OCI-LY1 (cell line): ENCODE measurements around the gene HDAC2.
"Not testable (repeated sequence)": the region's sequence is repeated elsewhere in the genome, so short reads cannot be mapped to it uniquely, and the experiment has no call there.

Source experiments
- H2AFZ ChIP-seq: fragments of 200-600 bp; sonication (generic), shearing (Covaris generic); 2 replicates; pipeline ENCODE4 v1.6.0; 2014; ENCODE audit warnings: antibody characterized with exemption, mild to moderate bottlenecking, low read length
- H3F3A ChIP-seq: fragments of 200-600 bp; sonication (generic), shearing (Covaris generic); 2 replicates; pipeline ENCODE4 v1.6.0; 2014; ENCODE audit warnings: mild to moderate bottlenecking, antibody characterized with exemption, low read length, moderate library complexity; ENCODE audit not compliant: insufficient read depth
- H3K27ac ChIP-seq: fragments of 200-600 bp; sonication (generic); 2 replicates; pipeline ENCODE4 v1.5.1; 2014; ENCODE audit warnings: low read length, mixed run types, mild to moderate bottlenecking, low read depth; ENCODE audit not compliant: poor library complexity, severe bottlenecking
- H3K27me3 ChIP-seq: fragments of 200-600 bp; sonication (generic); 2 replicates; pipeline ENCODE4 v1.6.0; 2014; ENCODE audit warnings: antibody characterized with exemption, mild to moderate bottlenecking, low read length, moderate library complexity; ENCODE audit not compliant: insufficient read depth
- H3K36me3 ChIP-seq: fragments of 200-600 bp; sonication (generic); 2 replicates; pipeline ENCODE4 v1.6.1; 2014; ENCODE audit warnings: mild to moderate bottlenecking, antibody characterized with exemption, low read length, moderate library complexity, mixed read lengths; ENCODE audit not compliant: insufficient read depth
- H3K4me1 ChIP-seq: fragments of 200-600 bp; sonication (generic); 2 replicates; pipeline ENCODE4 v1.5.1; 2014; ENCODE audit warnings: mild to moderate bottlenecking, low read length, moderate library complexity; ENCODE audit not compliant: insufficient read depth, severe bottlenecking
- H3K4me2 ChIP-seq: fragments of 200-600 bp; sonication (generic), shearing (Covaris generic); 2 replicates; pipeline ENCODE4 v1.6.1; 2014; ENCODE audit warnings: low read length
- H3K4me3 ChIP-seq: fragments of 200-600 bp; sonication (generic); 2 replicates; pipeline ENCODE4 v1.5.1; 2014; ENCODE audit warnings: low read length, low read depth, mild to moderate bottlenecking, mixed read lengths; ENCODE audit not compliant: poor library complexity, severe bottlenecking
- H3K79me2 ChIP-seq: fragments of 200-600 bp; shearing (Covaris generic); 2 replicates; pipeline ENCODE4 v1.6.1; 2016; ENCODE audit warnings: mixed run types, low read length, mixed read lengths; ENCODE audit not compliant: insufficient read depth
- H3K9ac ChIP-seq: fragments of 200-600 bp; sonication (generic), shearing (Covaris generic); 2 replicates; pipeline ENCODE4 v1.6.1; 2014; ENCODE audit warnings: mild to moderate bottlenecking, low read length, mixed read lengths
- H3K9me2 ChIP-seq: fragments of 200-600 bp; sonication (generic), shearing (Covaris generic); 2 replicates; pipeline ENCODE4 v1.6.1; 2014; ENCODE audit warnings: low read depth, mild to moderate bottlenecking, low read length, mixed read lengths
- H3K9me3 ChIP-seq: fragments of 200-600 bp; shearing (Covaris generic); 2 replicates; pipeline ENCODE4 v1.6.1; 2014; ENCODE audit warnings: low read length, mixed read lengths
- H4K20me1 ChIP-seq: fragments of 200-600 bp; sonication (generic), shearing (Covaris generic); 2 replicates; pipeline ENCODE4 v1.6.0; 2016; ENCODE audit warnings: mild to moderate bottlenecking, low read length; ENCODE audit not compliant: insufficient read depth
- CTCF ChIP-seq: fragments of 200-600 bp; sonication (generic), shearing (Covaris generic); IDR thresholded peaks from 2 replicates; pipeline ENCODE4 v1.5.1; 2017; ENCODE audit warnings: mild to moderate bottlenecking, antibody characterized with exemption, low read length, moderate library complexity, mixed read lengths
- EZH2 ChIP-seq: fragments of 200-600 bp; sonication (generic), shearing (Covaris generic); IDR thresholded peaks from 2 replicates; pipeline ENCODE4 v1.8.0; 2017; ENCODE audit warnings: borderline replicate concordance, mixed run types, mild to moderate bottlenecking, antibody characterized with exemption, low read length, moderate library complexity, mixed read lengths

HDAC2 gene

GRCh38 chr6:113920663-113921267 lies 50.2 kb downstream of the HDAC2 start:
- H3K79me2 ChIP-seq: no peaks in the 10 kb centered on the region
- no peaks in the 10 kb centered on the region for H3K9me2 ChIP-seq
- H3K4me2 ChIP-seq: no peak overlapping the region
- no peaks in the 10 kb centered on the region for H3K36me3 ChIP-seq
- no peak overlapping the region for H3K4me3 ChIP-seq
- H3F3A ChIP-seq: no peaks in the 10 kb centered on the region
- H3K9ac ChIP-seq: no peak overlapping the region
- no peaks in the 10 kb centered on the region for H4K20me1 ChIP-seq
- H3K4me1 ChIP-seq: peaks cover 8% of the 10 kb centered on the region
- no peak overlapping the region for H2AFZ ChIP-seq
- TF ChIP-seq EZH2 (no peak), CTCF (no peak)
- H3K27ac ChIP-seq: no peak overlapping the region
- H3K27me3 ChIP-seq: no peaks in the 10 kb centered on the region
- no peaks in the 10 kb centered on the region for H3K9me3 ChIP-seq

DNA sequence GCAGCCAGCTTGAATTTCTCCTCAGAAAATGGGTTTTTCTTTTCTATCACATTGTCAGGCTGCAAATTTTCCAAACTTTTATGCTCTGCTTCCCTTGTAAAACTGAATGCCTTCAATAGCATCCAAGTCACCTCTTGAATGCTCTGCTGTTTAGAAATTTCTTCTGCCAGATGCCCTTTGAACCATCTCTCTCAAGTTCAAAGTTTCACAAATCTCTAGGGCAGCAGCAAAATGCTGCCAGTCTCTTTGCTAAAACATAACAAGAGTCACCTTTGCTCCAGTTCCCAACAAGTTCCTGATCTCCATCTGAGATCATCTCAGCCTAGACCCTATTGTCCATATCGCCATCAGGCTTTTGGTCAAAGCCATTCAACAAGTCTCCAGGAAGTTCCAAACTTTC lies 60.7 kb downstream of the HDAC2 start:
- not testable (repeated sequence) for H3K27me3 ChIP-seq, H3K9me2 ChIP-seq, H4K20me1 ChIP-seq, H3K9ac ChIP-seq, H3K9me3 ChIP-seq, H3F3A ChIP-seq, H2AFZ ChIP-seq, H3K4me3 ChIP-seq, H3K4me2 ChIP-seq, H3K36me3 ChIP-seq, H3K4me1 ChIP-seq, H3K27ac ChIP-seq, H3K79me2 ChIP-seq

- H4K20me1 ChIP-seq: no peaks in the 10 kb centered on the region
- H3K4me1 ChIP-seq: no peaks in the 10 kb centered on the region
- no peaks in the 10 kb centered on the region for H3F3A ChIP-seq
- H3K9ac ChIP-seq: no peak overlapping the region
- no peaks in the 10 kb centered on the region for H3K36me3 ChIP-seq
- no peaks in the 10 kb centered on the region for H3K79me2 ChIP-seq
- no peak overlapping the region for H2AFZ ChIP-seq
- no peak overlapping the region for H3K27ac ChIP-seq
- H3K9me2 ChIP-seq: no peaks in the 10 kb centered on the region
- TF ChIP-seq CTCF (peak; percentile 62), EZH2 (no peak)
- H3K9me3 ChIP-seq: no peaks in the 10 kb centered on the region
- no peak overlapping the region for H3K4me2 ChIP-seq
- no peak overlapping the region for H3K4me3 ChIP-seq
- no peaks in the 10 kb centered on the region; the same call in 1 of the 2 replicates for H3K27me3 ChIP-seq
Measured at GRCh38 chr6:113909224-113909856, 61.6 kb downstream of the HDAC2 start.

- no peaks in the 10 kb centered on the region for H3K36me3 ChIP-seq
- TF ChIP-seq EZH2 (no peak), CTCF (no peak)
- H3K4me2 ChIP-seq: no peak overlapping the region
Measured at GRCh38 chr6:113908801-113909200, 62.1 kb downstream of the HDAC2 start.

More at GRCh38 chr6:113908801-113909200, 62.1 kb downstream of the HDAC2 start:
- Histone ChIP-seq H3K79me2 (no peaks in the 10 kb centered on the region), H3F3A (no peaks in the 10 kb centered on the region), H3K27ac (no peak overlapping the region), H2AFZ (no peak overlapping the region), H3K4me3 (no peak overlapping the region), H3K4me1 (no peaks in the 10 kb centered on the region), H3K9ac (no peak overlapping the region), H3K27me3 (no peaks in the 10 kb centered on the region; the same call in 1 of the 2 replicates), H3K9me3 (no peaks in the 10 kb centered on the region), H4K20me1 (no peaks in the 10 kb centered on the region), H3K9me2 (no peaks in the 10 kb centered on the region)
